Measurements from ENCODE around the gene NAV2. TPM values are rescaled to one million over a fixed set of nuclear protein-coding genes. Genes with fewer than 3 reads are reported as not detected.

NAV2 gene
- total RNA-seq, 2 donors from 2014 or later: 21.3 to 45.3 TPM

GRCh38 chr11:20024172-20024935 lies 311.7 kb downstream of the NAV2 start:
- Histone ChIP-seq H3K36me3 (no peaks in the 10 kb centered on the region), H3K27me3 (no peaks in the 10 kb centered on the region), H3K4me3 (no peak overlapping the region), H3K9ac (ENCODE audit: low read depth in 2 of 2, low read length in 2 of 2) (no peak overlapping the region), H3K27ac (no peak overlapping the region), H3K4me1 (no peaks in the 10 kb centered on the region), H3K9me3 (no peaks in the 10 kb centered on the region)
- no peak for DNase-seq
- intact Hi-C loops (cut with DNase I): no loop called here
- TF ChIP-seq CTCF (IDR thresholded peaks at IDR 0.05): no peak

GRCh38 chr11:20025332-20025840 lies 312.7 kb downstream of the NAV2 start:
- DNase-seq: no peak
- H3K9me3 ChIP-seq: no peaks in the 10 kb centered on the region
- no peaks in the 10 kb centered on the region for H3K36me3 ChIP-seq
- no peak overlapping the region for H3K4me3 ChIP-seq
- no peaks in the 10 kb centered on the region for H3K4me1 ChIP-seq
- intact Hi-C loops (cut with DNase I): no loop called here
- no peak overlapping the region for H3K9ac ChIP-seq (ENCODE audit: low read depth in 2 of 2, low read length in 2 of 2)
- TF ChIP-seq CTCF (IDR thresholded peaks at IDR 0.05): no peak
- H3K27ac ChIP-seq: no peak overlapping the region
- no peaks in the 10 kb centered on the region for H3K27me3 ChIP-seq

- no peaks in the 10 kb centered on the region for H3K9me3 ChIP-seq
- H3K27ac ChIP-seq: no peak overlapping the region
- H3K27me3 ChIP-seq: no peaks in the 10 kb centered on the region
- H3K4me1 ChIP-seq: no peaks in the 10 kb centered on the region
- no peak overlapping the region for H3K4me3 ChIP-seq
- intact Hi-C loops (cut with DNase I): no loop called here
- TF ChIP-seq CTCF (IDR thresholded peaks at IDR 0.05): no peak
- H3K36me3 ChIP-seq: no peaks in the 10 kb centered on the region
- no peak overlapping the region for H3K9ac ChIP-seq (ENCODE audit: low read depth in 2 of 2, low read length in 2 of 2)
- no peak for DNase-seq
Measured at GRCh38 chr11:20026629-20027555, 314.3 kb downstream of the NAV2 start.

GRCh38 chr11:20027556-20028013 lies 314.9 kb downstream of the NAV2 start:
- intact Hi-C loops (cut with DNase I): no loop called here
- Histone ChIP-seq H3K27ac (no peak overlapping the region), H3K36me3 (no peaks in the 10 kb centered on the region), H3K4me1 (no peaks in the 10 kb centered on the region), H3K9ac (ENCODE audit: low read depth in 2 of 2, low read length in 2 of 2) (no peak overlapping the region), H3K4me3 (no peak overlapping the region), H3K9me3 (no peaks in the 10 kb centered on the region), H3K27me3 (no peaks in the 10 kb centered on the region)
- TF ChIP-seq CTCF (IDR thresholded peaks at IDR 0.05): no peak
- no peak for DNase-seq

GRCh38 chr11:20029193-20029592 lies 316.6 kb downstream of the NAV2 start:
- no peak overlapping the region for H3K9ac ChIP-seq (ENCODE audit: low read depth in 2 of 2, low read length in 2 of 2)
- H3K9me3 ChIP-seq: no peaks in the 10 kb centered on the region
- intact Hi-C loops (cut with DNase I): no loop called here
- no peak for TF ChIP-seq CTCF (IDR thresholded peaks at IDR 0.05)
- no peak overlapping the region for H3K4me3 ChIP-seq
- H3K27me3 ChIP-seq: no peaks in the 10 kb centered on the region
- no peaks in the 10 kb centered on the region for H3K36me3 ChIP-seq
- no peaks in the 10 kb centered on the region for H3K4me1 ChIP-seq
- DNase-seq: no peak
- no peak overlapping the region for H3K27ac ChIP-seq

All from colonic mucosa (tissue), 4 donors.